GM23338 (cell line): ENCODE results near the gene FAM168A. TPM values are rescaled to one million over a fixed set of nuclear protein-coding genes. Genes with fewer than 3 reads are reported as not detected.

Source experiments
- ATAC-seq: fragments of 200-7000 bp; cut with Tn5 transposase; 3 replicates; pipeline ENCODE4 v1.9.1; 2020
- DNase-seq: peaks from one replicate; pipeline ENCODE4 v3.0.0-alpha.2; 2015; ENCODE audit warnings: low spot score
- H2AFZ ChIP-seq: fragments of 200-600 bp; sonication (generic); 2 replicates; pipeline ENCODE4 v1.8.0; 2016; ENCODE audit warnings: antibody characterized with exemption, mild to moderate bottlenecking, moderate library complexity
- H3F3A ChIP-seq: fragments of 200-600 bp; sonication (generic); replicated peaks from 2 replicates; pipeline ENCODE4 v1.8.0; 2017; ENCODE audit warnings: antibody characterized with exemption, mixed run types, low read depth
- H3K27ac ChIP-seq: fragments of 200-600 bp; sonication (generic); 2 replicates; pipeline ENCODE4 v1.6.1; 2016; ENCODE audit warnings: low read depth
- H3K27me3 ChIP-seq: fragments of 200-600 bp; sonication (generic); 2 replicates; pipeline ENCODE4 v1.8.0; 2016; ENCODE audit warnings: mild to moderate bottlenecking, mixed run types, moderate library complexity; ENCODE audit not compliant: insufficient read depth
- H3K36me3 ChIP-seq: fragments of 200-600 bp; sonication (generic); 2 replicates; pipeline ENCODE4 v1.8.0; 2016; ENCODE audit warnings: mild to moderate bottlenecking; ENCODE audit not compliant: insufficient read depth
- H3K4me1 ChIP-seq: fragments of 200-600 bp; sonication (generic); 2 replicates; pipeline ENCODE4 v1.8.0; 2016; ENCODE audit warnings: mild to moderate bottlenecking, moderate library complexity; ENCODE audit not compliant: insufficient read depth
- H3K4me2 ChIP-seq: fragments of 200-600 bp; sonication (generic); 2 replicates; pipeline ENCODE4 v1.7.1; 2017; ENCODE audit warnings: mixed run types
- H3K4me3 ChIP-seq: fragments of 200-600 bp; sonication (generic); 2 replicates; pipeline ENCODE4 v1.6.1; 2016; ENCODE audit warnings: mixed run types
- H3K79me2 ChIP-seq: fragments of 200-600 bp; sonication (generic); replicated peaks from 2 replicates; pipeline ENCODE4 v1.8.0; 2017; ENCODE audit warnings: mild to moderate bottlenecking; ENCODE audit not compliant: insufficient read depth
- H3K9me2 ChIP-seq: fragments of 200-600 bp; sonication (generic); 2 replicates; pipeline ENCODE4 v1.8.0; 2017; ENCODE audit not compliant: insufficient read depth
- H4K20me1 ChIP-seq: fragments of 200-600 bp; sonication (generic); replicated peaks from 2 replicates; pipeline ENCODE4 v1.8.0; 2017; ENCODE audit warnings: mild to moderate bottlenecking; ENCODE audit not compliant: insufficient read depth
- H3K27ac Mint-ChIP-seq: 2 replicates; pipeline ENCODE4 v1.8.0; 2020; ENCODE audit warnings: inconsistent platforms, mild to moderate bottlenecking, moderate library complexity, mixed read lengths
- H3K27me3 Mint-ChIP-seq: 3 replicates; pipeline ENCODE4 v1.8.0; 2022; ENCODE audit warnings: low read depth, mild to moderate bottlenecking, moderate library complexity, mixed read lengths, inconsistent platforms; ENCODE audit not compliant: insufficient read depth, poor library complexity
- H3K36me3 Mint-ChIP-seq: 3 replicates; pipeline ENCODE4 v1.8.0; 2021; ENCODE audit warnings: low read depth, mild to moderate bottlenecking, inconsistent platforms, moderate library complexity, mixed read lengths
- H3K4me1 Mint-ChIP-seq: 3 replicates; pipeline ENCODE4 v1.8.0; 2020; ENCODE audit warnings: mild to moderate bottlenecking, inconsistent platforms, mixed read lengths
- H3K4me3 Mint-ChIP-seq: 3 replicates; pipeline ENCODE4 v1.8.0; 2021; ENCODE audit warnings: moderate library complexity, mild to moderate bottlenecking, inconsistent platforms, mixed read lengths
- H3K9me3 Mint-ChIP-seq: 3 replicates; pipeline ENCODE4 v1.8.0; 2020; ENCODE audit warnings: moderate library complexity, mild to moderate bottlenecking, inconsistent platforms, mixed read lengths
- CREB1 ChIP-seq: fragments of 250-450 bp; sonication (Bioruptor Pico); IDR thresholded peaks from 2 replicates; pipeline ENCODE4 v1.5.0; 2020; ENCODE audit warnings: low read depth, mild to moderate bottlenecking, moderate library complexity
- STAT1 ChIP-seq: IDR thresholded peaks from one replicate; pipeline ENCODE4 v1.6.1; 2016; ENCODE audit warnings: antibody characterized with exemption; ENCODE audit not compliant: unreplicated experiment
- polyA plus RNA-seq: library from polyadenylated mRNA; unstranded; fragments of >200 nt; fragmentation: Nextera tagmentation; extraction: Ambion mirVana; gene quantifications from 2 replicates; pipeline ENCODE4 v1.2.1, GENCODE V29; 2016
- total RNA-seq: library from RNA; depleted of rRNA; stranded (reverse); fragments of >200 nt; shearing (Covaris generic); gene quantifications from 2 replicates; pipeline ENCODE4 v1.2.3, GENCODE V29; 2014
- TF ChIP-seq, protein P1 (sequence below), 2 experiments: fragments of 200-600 bp in 1 of 2; sonication (generic) in 1 of 2; conservative IDR thresholded peaks; 2 replicates each; pipeline versions ENCODE4 v1.5.1 to v1.6.1; 2016 to 2017; ENCODE audit warnings: antibody characterized with exemption in 2 of 2, low read depth in 2 of 2, mild to moderate bottlenecking in 2 of 2, moderate library complexity in 1 of 2
- TF ChIP-seq, protein P2 (sequence below): fragments of 250-450 bp; sonication (Bioruptor Pico); IDR thresholded peaks from 2 replicates; pipeline ENCODE4 v1.5.0; 2020; ENCODE audit warnings: mild to moderate bottlenecking, moderate library complexity

The FAM168A gene
- total and polyA plus RNA-seq, 2 experiments from 2014 or later, result 8.0 to 20.3 TPM

DNA sequence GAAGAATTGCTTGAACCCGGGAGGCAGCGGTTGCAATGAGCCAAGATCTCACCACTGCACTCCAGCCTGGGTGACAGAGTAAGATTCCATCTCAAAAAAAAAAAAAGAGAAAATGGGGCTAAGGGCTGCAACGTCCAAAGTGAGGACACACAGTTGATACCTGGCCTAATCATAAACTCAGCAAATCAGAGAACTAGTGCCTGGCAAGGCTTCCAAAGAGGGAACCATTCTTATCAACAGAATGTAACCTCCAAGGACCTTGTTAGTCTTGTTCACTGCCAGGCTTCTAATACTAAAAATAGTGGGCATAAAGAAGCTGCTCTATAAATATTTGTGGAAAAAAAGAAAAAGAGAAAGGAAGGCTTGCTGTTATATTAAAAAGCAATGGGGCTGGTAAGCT, 42.3 kb downstream of the FAM168A start:
- DNase-seq, result no peak
- H3K9me3 Mint-ChIP-seq, result no peaks in the 10 kb centered on the region
- Histone ChIP-seq H3K4me1 (peaks cover 17% of the 10 kb centered on the region), H3K9me2 (no peaks in the 10 kb centered on the region), H3K27me3 (no peaks in the 10 kb centered on the region), H3F3A (no peaks in the 10 kb centered on the region), H4K20me1 (0 out of 2 replicates have a peak, but pooled peaks cover 4% of the 10 kb centered on the region), H3K36me3 (no peaks in the 10 kb centered on the region), H2AFZ (no peak overlapping the region), H3K4me2 (no peak overlapping the region), H3K79me2 (peaks cover 27% of the 10 kb centered on the region), H3K27ac (no peak overlapping the region), H3K4me3 (no peak overlapping the region)
- no peak overlapping the region for H3K27ac Mint-ChIP-seq
- peaks cover 2% of the 10 kb centered on the region for H3K27me3 Mint-ChIP-seq
- H3K4me1 Mint-ChIP-seq, result peaks cover 23% of the 10 kb centered on the region
- no peak overlapping the region for H3K4me3 Mint-ChIP-seq
- no peaks in the 10 kb centered on the region for H3K36me3 Mint-ChIP-seq
- no peak for ATAC-seq
- TF ChIP-seq CREB1 (no peak), STAT1 (no peak)
- TF ChIP-seq, protein P1, sequence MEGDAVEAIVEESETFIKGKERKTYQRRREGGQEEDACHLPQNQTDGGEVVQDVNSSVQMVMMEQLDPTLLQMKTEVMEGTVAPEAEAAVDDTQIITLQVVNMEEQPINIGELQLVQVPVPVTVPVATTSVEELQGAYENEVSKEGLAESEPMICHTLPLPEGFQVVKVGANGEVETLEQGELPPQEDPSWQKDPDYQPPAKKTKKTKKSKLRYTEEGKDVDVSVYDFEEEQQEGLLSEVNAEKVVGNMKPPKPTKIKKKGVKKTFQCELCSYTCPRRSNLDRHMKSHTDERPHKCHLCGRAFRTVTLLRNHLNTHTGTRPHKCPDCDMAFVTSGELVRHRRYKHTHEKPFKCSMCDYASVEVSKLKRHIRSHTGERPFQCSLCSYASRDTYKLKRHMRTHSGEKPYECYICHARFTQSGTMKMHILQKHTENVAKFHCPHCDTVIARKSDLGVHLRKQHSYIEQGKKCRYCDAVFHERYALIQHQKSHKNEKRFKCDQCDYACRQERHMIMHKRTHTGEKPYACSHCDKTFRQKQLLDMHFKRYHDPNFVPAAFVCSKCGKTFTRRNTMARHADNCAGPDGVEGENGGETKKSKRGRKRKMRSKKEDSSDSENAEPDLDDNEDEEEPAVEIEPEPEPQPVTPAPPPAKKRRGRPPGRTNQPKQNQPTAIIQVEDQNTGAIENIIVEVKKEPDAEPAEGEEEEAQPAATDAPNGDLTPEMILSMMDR (conservative IDR thresholded peaks at IDR 0.05; ENCODE audit: low read depth in 2 of 2), result no peak
- TF ChIP-seq, protein P2, sequence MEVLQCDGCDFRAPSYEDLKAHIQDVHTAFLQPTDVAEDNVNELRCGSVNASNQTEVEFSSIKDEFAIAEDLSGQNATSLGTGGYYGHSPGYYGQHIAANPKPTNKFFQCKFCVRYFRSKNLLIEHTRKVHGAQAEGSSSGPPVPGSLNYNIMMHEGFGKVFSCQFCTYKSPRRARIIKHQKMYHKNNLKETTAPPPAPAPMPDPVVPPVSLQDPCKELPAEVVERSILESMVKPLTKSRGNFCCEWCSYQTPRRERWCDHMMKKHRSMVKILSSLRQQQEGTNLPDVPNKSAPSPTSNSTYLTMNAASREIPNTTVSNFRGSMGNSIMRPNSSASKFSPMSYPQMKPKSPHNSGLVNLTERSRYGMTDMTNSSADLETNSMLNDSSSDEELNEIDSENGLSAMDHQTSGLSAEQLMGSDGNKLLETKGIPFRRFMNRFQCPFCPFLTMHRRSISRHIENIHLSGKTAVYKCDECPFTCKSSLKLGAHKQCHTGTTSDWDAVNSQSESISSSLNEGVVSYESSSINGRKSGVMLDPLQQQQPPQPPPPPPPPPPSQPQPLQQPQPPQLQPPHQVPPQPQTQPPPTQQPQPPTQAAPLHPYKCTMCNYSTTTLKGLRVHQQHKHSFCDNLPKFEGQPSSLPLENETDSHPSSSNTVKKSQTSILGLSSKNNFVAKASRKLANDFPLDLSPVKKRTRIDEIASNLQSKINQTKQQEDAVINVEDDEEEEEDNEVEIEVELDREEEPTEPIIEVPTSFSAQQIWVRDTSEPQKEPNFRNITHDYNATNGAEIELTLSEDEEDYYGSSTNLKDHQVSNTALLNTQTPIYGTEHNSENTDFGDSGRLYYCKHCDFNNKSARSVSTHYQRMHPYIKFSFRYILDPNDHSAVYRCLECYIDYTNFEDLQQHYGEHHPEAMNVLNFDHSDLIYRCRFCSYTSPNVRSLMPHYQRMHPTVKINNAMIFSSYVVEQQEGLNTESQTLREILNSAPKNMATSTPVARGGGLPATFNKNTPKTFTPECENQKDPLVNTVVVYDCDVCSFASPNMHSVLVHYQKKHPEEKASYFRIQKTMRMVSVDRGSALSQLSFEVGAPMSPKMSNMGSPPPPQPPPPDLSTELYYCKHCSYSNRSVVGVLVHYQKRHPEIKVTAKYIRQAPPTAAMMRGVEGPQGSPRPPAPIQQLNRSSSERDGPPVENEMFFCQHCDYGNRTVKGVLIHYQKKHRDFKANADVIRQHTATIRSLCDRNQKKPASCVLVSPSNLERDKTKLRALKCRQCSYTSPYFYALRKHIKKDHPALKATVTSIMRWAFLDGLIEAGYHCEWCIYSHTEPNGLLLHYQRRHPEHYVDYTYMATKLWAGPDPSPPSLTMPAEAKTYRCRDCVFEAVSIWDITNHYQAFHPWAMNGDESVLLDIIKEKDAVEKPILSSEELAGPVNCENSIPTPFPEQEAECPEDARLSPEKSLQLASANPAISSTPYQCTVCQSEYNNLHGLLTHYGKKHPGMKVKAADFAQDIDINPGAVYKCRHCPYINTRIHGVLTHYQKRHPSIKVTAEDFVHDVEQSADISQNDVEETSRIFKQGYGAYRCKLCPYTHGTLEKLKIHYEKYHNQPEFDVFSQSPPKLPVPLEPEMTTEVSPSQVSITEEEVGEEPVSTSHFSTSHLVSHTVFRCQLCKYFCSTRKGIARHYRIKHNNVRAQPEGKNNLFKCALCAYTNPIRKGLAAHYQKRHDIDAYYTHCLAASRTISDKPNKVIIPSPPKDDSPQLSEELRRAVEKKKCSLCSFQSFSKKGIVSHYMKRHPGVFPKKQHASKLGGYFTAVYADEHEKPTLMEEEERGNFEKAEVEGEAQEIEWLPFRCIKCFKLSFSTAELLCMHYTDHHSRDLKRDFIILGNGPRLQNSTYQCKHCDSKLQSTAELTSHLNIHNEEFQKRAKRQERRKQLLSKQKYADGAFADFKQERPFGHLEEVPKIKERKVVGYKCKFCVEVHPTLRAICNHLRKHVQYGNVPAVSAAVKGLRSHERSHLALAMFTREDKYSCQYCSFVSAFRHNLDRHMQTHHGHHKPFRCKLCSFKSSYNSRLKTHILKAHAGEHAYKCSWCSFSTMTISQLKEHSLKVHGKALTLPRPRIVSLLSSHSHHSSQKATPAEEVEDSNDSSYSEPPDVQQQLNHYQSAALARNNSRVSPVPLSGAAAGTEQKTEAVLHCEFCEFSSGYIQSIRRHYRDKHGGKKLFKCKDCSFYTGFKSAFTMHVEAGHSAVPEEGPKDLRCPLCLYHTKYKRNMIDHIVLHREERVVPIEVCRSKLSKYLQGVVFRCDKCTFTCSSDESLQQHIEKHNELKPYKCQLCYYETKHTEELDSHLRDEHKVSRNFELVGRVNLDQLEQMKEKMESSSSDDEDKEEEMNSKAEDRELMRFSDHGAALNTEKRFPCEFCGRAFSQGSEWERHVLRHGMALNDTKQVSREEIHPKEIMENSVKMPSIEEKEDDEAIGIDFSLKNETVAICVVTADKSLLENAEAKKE, result no peak
